Head of caudate nucleus (tissue), 42 donors: ENCODE measurements around the gene AKAP1.
A peak's percentile ranks its signal among the peaks of the same experiment; 100 is the strongest.
"Not testable (repeated sequence)": the region's sequence is repeated elsewhere in the genome, so short reads cannot be mapped to it uniquely, and the experiment has no call there.

Source experiments
- DNase-seq, 42 donors: peaks; one replicate each; pipeline versions ENCODE4 v3.0.0 to v3.0.0-alpha.2; 2020 to 2021; ENCODE audit warnings: mixed read lengths in 7 of 42
- intact Hi-C: fragments of 100-400 bp; cut with DNase I; formaldehyde crosslinking; loops from one replicate; pipeline ENCODE4 v1.15.0; 2022

The AKAP1 gene

GRCh38 chr17:57097832-57098421 lies 12.9 kb downstream of the AKAP1 start:
- intact Hi-C loops, result no loop called here
- DNase-seq, result peak in 6 of 42 donors; percentile 17 to 69 (median 25)

GRCh38 chr17:57099165-57099564 lies 14.1 kb downstream of the AKAP1 start:
- no peak for DNase-seq
- intact Hi-C loops, result no loop called here

- intact Hi-C loops, result no loop called here
Measured at GRCh38 chr17:57102122-57102521, 17.1 kb downstream of the AKAP1 start.

DNA sequence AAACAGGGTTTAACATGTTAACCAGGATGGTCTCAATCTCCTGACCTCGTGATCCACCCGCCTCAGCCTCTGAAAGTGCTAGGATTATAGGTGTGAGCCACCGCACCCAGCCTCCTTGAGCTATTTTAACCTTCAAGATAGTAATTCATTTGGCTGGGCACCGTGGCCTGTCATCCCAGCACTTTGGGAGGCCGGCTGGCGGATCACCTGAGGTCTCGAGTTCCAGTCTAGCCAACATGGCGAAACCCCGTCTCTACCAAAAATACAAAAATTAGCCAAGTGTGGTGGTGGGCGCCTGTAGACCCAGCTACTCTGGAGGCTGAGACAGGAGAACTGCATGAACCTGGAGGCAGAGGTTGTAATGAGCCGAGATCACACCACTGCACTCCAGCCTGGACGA lies 17.6 kb downstream of the AKAP1 start:
- intact Hi-C loops, DNase-seq: not testable (repeated sequence)

More at GRCh38 chr17:57102122-57102521, 17.1 kb downstream of the AKAP1 start:
- no peak for DNase-seq

DNA sequence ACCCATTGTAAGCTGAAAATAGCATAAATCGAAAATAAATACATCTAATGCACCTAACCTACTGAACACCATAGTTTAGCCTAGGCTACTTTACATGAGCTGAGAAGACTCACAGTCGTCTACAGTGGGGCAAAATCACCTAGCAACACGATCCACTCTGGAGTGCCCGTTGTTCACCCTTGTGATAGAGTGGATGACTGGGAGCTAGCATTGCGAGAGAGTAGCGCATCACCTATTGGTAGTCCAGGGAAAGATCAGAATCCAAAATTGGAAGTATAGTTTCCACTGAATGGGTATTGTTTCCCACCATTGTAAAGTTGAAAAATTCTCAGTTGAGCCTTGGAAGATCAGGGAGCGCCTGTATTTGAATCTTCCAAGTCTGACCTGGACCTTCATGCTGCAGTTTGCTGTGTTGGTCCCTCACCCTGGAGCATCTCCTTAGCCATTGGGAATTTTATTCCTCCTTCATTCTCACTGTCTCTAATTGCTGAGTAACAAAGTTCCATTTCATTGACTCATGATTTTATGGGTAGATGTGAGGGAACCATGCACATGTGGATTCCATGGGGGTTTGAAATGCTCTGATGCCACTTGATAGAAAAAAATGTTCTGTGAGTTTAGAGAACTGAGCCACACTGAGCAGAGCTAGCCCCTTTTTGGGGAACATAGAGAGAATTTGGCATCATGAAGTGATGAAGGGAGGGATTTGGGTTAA lies 19.6 kb downstream of the AKAP1 start:
- DNase-seq, result no peak
- intact Hi-C loops, result no loop called here

DNA sequence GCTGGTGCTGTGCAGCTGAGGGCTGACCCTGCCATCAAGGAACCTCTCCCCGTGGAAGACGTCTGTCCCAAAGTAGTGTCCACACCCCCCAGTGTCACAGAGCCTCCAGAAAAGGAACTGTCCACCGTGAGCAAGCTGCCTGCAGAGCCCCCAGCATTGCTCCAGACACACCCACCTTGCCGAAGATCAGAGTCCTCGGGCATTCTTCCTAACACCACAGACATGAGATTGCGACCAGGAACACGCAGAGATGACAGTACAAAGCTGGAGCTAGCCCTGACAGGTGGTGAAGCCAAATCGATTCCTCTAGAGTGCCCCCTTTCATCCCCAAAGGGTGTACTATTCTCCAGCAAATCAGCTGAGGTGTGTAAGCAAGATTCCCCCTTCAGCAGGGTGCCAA lies 20.5 kb downstream of the AKAP1 start:
- intact Hi-C loops, result no loop called here
- DNase-seq, result no peak

GRCh38 chr17:57106107-57106835 lies 21.2 kb downstream of the AKAP1 start:
- peak in 2 of 42 donors; percentile 31 to 33 for DNase-seq
- intact Hi-C loops, result no loop called here

DNA sequence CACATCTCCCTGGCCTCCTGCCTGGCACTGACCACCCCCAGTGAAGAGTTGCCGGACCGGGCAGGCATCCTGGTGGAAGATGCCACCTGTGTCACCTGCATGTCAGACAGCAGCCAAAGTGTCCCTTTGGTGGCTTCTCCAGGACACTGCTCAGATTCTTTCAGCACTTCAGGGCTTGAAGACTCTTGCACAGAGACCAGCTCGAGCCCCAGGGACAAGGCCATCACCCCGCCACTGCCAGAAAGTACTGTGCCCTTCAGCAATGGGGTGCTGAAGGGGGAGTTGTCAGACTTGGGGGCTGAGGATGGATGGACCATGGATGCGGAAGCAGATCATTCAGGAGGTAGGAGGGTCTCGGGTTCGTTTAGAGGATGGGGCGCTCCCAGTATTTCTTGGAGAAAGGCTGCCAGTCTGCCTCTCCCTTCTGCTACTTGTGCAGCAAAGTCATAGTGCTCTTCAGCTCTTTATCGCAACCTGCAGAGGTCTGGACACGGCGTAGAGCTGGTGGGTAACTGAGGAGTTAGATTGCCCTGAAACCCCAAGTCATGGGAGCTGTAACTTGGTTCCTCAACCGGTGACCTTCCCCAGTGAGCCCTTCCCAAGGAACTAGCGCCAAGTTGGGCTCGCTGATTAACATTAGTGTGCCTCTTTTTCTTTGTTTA lies 21.9 kb downstream of the AKAP1 start:
- intact Hi-C loops, result no loop called here
- no peak for DNase-seq

- DNase-seq, result peak in 1 of 42 donors; percentile 21
- intact Hi-C loops, result no loop called here
Measured at GRCh38 chr17:57107498-57108101, 22.6 kb downstream of the AKAP1 start.

DNA sequence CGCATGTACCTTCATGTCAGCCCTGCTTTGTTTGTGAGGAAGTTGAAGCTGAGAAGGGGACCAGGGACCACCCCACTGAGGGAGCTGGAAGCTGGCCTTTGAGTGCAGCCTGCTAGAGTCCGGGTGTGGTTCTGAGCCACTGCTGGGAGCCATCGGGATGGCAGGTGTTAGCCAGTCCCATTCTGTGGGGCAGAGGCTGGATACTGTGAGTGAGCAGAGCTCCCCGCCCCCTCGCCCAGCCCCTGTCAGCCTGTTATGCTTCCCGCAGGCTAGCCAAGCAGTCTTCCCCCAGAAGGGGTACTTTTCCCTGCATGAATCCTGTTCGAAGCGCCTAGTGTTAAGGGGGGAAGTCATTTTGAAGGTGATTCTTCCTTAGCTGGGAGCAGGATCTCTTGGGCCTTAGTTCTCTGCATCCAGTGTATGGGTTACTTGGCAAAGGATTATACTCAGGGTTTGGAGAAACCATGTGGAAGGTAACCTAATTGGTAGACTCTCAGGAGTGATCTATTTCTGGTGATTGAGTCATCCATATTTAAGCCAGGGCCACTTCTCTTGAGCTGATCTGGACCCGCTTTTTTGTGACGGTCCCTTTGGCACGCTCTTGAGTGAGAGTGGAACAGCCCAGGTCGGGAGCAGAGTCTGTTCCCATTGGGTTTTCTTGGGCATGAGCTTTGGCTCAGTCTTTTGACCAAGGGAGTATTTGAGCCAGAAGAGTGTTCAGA lies 23.8 kb downstream of the AKAP1 start:
- no peak for DNase-seq
- intact Hi-C loops, result no loop called here

DNA sequence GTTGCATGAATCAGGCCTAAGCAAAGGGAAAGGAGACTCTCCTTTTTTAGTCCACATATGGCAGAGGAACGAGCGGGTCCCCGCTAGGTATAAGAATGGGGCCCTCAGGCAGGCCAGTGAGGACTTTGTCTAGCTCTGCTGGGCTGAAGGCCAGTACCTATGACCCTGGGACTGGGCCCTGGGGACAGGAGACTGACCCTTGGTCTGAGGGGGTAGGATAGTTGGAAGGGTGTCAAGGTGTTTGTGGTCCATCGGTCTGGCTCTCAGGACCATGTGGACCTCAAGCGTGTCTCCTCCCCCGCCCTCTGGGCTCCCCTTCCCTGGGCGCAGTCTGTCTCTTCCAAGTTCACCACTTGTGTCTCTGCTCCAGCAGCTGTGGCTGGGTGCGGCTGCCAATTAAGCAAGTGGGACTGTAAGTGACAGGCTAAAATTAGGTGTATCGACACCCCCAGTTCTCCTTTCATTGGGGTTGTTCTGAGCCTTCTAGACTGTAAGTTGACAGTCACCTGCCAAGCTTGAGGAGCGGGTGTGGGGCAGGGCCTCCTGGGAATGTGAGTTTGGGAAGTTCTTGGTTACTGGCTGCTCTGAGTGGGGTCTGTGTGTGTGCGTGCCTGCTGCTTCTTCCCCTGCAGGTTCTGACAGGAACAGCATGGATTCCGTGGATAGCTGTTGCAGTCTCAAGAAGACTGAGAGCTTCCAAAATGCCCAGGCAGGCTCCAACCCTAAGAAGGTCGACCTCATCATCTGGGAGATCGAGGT lies 24.5 kb downstream of the AKAP1 start:
- intact Hi-C loops, result no loop called here
- DNase-seq, result peak in 41 of 42 donors; percentile 36 to 92 (median 68)

DNA sequence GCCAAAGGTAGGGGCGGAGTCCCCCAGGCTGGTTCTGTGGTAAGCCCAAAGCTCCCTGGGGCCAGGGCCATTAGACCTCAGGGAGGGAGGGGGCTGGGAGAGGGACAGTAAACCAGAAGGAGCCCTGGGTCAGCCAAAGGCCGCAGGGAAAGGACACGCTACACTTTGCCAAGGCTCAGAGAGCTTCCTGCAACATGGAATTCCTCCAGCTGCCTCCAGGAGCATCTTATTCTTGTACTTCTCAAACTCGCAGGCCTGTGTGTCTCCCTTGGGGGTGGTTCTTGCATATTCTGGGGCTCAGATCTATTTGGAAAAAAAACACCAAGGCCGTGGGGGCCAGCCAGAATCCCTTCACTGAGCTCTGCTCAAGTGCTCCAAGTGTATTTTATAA lies 25.1 kb downstream of the AKAP1 start:
- intact Hi-C loops, result no loop called here
- DNase-seq, result peak in 23 of 42 donors; percentile 17 to 81 (median 46)

DNA sequence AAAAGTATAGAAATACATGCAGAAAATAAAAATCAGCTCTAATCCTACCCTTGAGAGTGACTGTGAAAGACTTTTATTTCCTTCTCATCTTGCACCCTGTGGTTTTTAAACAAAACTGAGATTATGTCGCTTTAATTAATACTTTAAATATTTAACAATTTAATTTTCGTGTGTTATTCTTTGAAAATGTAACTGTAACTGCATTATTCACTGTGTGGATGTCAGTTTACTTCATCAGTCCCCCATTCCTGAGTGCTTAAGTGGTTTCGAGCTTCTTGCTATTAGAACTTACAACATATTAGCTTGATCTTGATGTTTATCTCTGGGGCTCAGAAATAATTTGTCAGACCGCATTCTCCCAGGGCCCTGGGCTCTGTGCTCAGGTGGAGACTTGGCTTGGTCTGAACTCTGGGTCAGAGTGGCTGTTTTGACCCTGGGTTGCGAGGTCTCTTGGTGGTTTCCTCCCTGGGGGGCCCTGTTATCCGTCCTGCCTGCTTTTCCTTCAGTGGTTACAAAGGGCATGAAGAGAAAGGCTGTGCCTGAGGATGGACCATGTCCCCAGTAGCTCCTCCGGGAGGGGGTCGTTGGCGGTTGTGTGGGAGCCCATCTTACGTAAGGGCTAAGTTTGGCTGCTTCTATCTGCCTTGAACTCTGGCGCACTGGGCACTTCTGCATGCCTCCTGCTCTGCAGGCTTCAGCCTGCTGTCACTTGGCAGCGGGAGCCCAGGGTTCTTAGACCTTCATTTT lies 25.7 kb downstream of the AKAP1 start:
- intact Hi-C loops, result no loop called here

GRCh38 chr17:57111386-57111785 lies 26.3 kb downstream of the AKAP1 start:
- intact Hi-C loops, result no loop called here
- DNase-seq, result no peak

More for the DNA sequence above, 25.7 kb downstream of the AKAP1 start:
- DNase-seq, result peak in 5 of 42 donors; percentile 28 to 48 (median 34)

DNA sequence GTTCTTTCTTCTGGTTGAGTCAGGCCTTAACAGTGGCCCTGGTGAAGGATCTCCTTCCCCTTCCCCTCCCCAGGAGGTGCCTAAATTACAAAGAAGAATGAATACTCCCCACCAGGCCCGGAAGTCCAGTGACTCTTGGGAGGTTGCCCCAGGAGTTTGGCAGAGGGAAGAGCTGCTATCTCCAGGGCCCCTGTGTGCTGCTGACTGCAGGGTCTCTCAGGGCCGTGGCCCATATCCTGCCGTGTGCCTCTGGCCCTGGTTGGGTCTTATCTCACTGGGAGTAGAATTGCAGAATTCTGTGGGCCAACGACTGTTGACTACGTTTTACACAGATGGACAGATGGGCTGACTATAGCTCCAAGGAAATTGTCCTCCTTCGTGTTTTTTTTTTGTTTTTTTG lies 28.0 kb downstream of the AKAP1 start:
- DNase-seq, result no peak
- intact Hi-C loops, result no loop called here

GRCh38 chr17:57113656-57114055 lies 28.6 kb downstream of the AKAP1 start:
- intact Hi-C loops, result no loop called here
- no peak for DNase-seq

DNA sequence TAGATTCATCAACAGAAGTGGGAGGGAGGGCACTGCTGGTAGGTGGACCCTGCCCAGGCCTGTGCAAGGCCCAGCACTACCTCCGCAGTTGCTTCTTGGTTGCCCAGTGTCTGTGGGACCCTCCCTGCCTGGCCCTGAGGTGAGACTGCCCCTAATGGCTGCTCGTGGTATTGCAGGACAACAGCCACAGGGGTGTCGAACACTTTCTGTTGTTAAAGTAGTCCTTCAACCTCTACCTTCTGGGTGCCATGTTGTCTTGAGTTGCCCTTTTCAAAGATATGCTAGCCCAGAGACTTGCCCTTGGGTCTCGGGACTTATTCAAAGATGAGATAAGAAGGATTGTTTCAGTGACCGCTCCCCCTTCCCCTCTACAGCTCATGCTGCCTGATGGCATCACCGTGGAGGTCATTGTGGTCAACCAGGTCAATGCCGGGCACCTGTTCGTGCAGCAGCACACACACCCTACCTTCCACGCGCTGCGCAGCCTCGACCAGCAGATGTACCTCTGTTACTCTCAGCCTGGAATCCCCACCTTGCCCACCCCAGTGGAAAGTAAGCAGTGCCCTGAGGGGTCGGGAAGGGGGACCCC lies 29.1 kb downstream of the AKAP1 start:
- peak in 38 of 42 donors; percentile 34 to 86 (median 64) for DNase-seq
- intact Hi-C loops, result no loop called here
